ENCODE measurements around the gene CYB5A.
"Not testable (repeated sequence)": the region's sequence is repeated elsewhere in the genome, so short reads cannot be mapped to it uniquely, and the experiment has no call there.

CYB5A gene

GRCh38 chr18:74291771-74292540 is at the start of gene CYB5A:
Gene CYB5A, minus strand, starts transcription at chr18:74291963. Its CDS starts 88 bp downstream, at chr18:74291875.
- DNase-seq, result peak; percentile 97

GRCh38 chr18:74337912-74338309 is 46.1 kb upstream of the CYB5A start:
- DNase-seq, result no peak

GRCh38 chr18:74337155-74337911 is 45.6 kb upstream of the CYB5A start:
- peak; percentile 63 for DNase-seq

GRCh38 chr18:74336656-74337055 is 44.9 kb upstream of the CYB5A start:
- DNase-seq, result no peak

- no peak for DNase-seq
These were observed 42.6 kb upstream of the CYB5A start for GRCh38 chr18:74334242-74334893.

GRCh38 chr18:74333091-74333490 is 41.3 kb upstream of the CYB5A start:
- no peak for DNase-seq

DNA sequence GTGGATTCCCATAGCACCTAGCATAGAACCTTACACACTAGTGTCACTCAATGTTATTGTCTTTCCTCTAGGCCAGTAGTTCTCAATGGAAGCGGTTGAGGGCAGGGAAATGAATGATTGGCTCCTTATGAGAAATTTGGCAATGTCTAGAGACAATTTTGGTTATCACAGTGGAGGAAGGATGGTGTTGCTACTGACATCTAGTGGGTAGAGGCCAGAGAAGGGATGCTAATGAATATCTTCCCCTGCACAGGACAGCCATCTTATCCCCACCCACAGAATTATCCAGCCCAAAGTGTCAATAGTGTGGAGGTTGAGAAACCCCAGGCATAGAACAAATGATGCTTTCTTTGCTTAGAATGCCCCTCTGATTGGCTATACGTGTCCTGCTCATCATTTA is 39.6 kb upstream of the CYB5A start:
- DNase-seq, result peak; percentile 72

GRCh38 chr18:74329688-74330205 is 38.0 kb upstream of the CYB5A start:
- no peak for DNase-seq

DNA sequence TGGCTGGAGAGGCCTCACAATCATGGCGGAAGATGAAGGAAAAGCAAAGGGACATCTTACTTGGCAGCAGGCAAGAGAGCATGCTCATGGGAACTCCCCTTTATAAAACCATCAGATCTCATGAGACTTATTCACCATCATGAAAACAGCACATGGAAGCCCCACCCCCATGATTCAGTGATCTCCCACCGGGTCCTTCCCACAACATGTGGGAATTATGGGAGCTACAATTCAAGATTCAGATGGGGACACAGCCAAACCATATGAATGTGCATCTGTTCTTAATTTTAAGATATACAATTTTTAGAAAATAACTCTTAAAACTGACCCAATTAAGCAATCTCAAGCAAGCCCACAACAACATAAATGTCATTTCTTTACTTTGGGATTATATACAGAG is 36.4 kb upstream of the CYB5A start:
- DNase-seq, result no peak

DNA sequence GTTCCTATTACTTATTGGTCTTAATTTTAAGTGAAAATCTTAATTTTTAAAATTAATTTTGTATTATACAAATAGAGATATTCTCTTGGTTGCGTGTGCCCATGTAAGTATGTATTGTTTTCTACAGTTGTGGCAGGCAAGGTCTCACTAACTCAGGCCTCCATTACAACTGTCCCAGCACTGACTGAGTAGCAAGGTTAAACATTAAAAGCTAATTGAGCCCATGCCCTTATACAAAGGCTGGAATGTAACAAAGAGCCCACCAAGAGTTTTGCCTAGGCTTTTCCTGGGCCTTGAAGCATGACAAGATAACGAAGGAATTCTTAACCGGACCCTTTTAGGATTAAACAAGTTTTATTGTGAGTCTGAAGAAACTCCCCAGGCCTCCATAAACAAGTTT is 35.0 kb upstream of the CYB5A start:
- not testable (repeated sequence) for DNase-seq

DNA sequence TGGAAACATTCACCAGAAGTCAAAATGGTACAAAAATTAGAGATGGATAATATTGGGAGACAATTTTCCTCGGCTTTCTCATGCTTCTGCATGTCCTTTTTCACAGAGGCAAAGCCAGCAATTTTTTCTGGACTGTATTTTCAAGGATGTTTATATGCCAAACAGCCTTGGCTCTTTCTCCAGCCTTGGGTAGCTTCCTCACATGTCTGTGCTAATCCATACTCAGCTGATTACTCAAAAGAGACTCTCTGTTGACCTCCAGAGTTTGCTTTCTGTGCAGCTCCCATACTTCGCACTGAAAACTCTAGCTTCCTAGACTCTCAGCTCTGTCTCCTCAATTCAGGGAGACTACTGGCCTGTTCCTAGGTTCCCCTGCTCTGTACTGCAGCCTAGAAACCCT is 34.5 kb upstream of the CYB5A start:
- DNase-seq, result no peak

- DNase-seq, result no peak
These were observed 24.8 kb upstream of the CYB5A start for GRCh38 chr18:74316257-74317170.

GRCh38 chr18:74315464-74316256 is 23.9 kb upstream of the CYB5A start, which contains the start of gene C18orf63:
Gene C18orf63, plus strand, starts transcription at chr18:74315839. Its CDS starts 2,027 bp downstream, at chr18:74317866.
- no peak for DNase-seq

DNA sequence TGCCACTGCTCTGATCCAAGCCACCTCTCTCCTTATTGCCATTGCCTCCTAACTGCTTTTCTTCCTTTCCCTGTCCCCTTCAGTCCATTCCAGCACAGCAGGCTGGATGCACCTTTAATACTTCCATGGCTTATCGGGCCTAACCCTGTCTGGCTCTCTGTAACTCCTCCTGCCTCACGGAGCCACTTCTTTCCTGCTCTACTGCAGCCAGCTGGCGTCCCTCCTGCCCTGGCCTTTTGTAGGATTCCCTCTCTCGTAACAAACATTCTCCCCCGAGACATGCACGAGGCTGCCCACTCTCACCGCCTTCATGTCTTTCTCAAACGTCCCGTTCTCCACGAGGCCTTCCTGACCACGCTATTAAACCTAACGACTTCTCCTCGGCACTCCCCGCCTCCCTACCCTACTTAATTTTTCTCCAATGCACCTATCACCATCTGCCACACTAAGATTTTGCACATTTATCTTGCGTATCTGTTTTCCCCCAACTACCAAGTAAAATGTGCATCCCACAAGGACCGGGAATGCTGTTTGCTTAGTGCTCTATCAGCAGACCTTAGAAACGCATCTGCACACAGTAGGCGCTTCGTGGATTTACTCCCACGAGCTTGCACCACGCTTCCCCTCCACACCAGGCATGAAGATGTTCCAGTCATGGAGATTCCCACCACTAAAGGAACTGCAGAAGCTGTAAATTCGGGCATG is 23.1 kb upstream of the CYB5A start:
- no peak for DNase-seq

- DNase-seq, result no peak
These were observed 19.2 kb upstream of the CYB5A start for GRCh38 chr18:74311000-74311399.

GRCh38 chr18:74310411-74310810 is 18.6 kb upstream of the CYB5A start:
- DNase-seq, result peak; percentile 68

- no peak for DNase-seq
These were observed 12.2 kb upstream of the CYB5A start for GRCh38 chr18:74303936-74304335.

DNA sequence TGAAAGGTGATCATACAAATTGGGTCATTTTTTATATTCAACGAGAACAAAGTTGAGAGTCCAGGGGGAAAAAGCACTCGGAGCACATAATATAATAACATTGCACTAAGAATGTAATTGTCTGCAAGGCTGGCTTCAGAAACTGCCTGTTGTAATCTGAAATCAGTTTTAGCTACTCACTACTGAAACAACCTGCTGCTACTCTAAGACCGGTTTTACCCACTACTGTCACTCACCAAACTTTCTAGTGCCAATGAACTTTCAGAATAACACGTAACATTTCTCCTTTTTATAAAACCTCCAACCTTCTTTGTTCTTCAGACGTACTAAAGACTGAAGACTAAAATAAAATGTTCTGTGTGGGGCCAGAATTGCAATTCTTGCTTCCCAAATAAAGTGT is 11.5 kb upstream of the CYB5A start:
- no peak for DNase-seq

- no peak for DNase-seq
These were observed 8.0 kb upstream of the CYB5A start for GRCh38 chr18:74299746-74300145.

DNA sequence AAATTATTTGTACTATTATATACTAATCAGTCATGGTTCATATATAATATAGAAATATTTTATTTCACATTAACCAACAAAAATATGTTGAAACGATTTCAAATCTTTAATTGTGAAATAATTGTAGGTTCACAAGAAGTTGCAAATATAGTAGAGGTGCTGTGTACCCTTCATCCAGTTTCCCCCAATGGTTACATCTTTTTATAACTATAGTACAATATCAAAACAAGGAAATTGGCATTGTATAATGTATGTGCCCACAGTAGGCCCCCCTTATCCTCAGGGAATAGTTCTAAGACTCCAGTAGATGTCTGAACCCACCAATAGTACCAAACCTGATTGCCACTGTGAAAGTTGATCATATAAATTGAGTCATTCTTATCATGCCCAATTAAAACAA is 7.4 kb upstream of the CYB5A start:
- DNase-seq, result no peak

DNA sequence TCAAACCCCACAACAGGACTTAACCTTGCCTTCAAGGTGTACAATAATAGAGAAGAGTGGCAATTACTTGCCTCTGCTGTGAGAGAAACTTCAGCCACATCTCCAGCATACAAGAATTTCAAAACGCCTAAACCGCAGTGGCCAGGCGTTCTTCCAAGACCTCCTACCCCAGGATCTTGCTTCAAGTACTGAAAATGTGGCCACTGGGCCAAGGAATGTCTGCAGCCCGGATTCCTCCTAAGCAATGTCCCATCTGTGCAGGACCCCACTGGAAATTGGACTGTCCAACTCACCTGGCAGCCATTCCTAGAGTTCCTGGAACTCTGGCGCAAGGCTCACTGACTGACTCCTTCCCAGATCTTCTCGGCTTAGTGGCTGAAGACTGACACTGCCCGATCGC is 2.8 kb upstream of the CYB5A start:
- DNase-seq, result no peak

Measured in hematopoietic multipotent progenitor cell treated with erythropoietin and hydrocortisone succinate and interleukin-3 and kit ligand, for 6 days (in vitro differentiated cells).